Brain pericyte (primary cell): ENCODE measurements around the gene LDLRAD3.

Source experiments
- DNase-seq: peaks from one replicate; pipeline ENCODE4 v3.0.0-alpha.2; 2012; ENCODE audit warnings: low read depth, low spot score

The LDLRAD3 gene

GRCh38 chr11:36047344-36047743, 103.5 kb downstream of the LDLRAD3 start:
- DNase-seq = no peak

DNA sequence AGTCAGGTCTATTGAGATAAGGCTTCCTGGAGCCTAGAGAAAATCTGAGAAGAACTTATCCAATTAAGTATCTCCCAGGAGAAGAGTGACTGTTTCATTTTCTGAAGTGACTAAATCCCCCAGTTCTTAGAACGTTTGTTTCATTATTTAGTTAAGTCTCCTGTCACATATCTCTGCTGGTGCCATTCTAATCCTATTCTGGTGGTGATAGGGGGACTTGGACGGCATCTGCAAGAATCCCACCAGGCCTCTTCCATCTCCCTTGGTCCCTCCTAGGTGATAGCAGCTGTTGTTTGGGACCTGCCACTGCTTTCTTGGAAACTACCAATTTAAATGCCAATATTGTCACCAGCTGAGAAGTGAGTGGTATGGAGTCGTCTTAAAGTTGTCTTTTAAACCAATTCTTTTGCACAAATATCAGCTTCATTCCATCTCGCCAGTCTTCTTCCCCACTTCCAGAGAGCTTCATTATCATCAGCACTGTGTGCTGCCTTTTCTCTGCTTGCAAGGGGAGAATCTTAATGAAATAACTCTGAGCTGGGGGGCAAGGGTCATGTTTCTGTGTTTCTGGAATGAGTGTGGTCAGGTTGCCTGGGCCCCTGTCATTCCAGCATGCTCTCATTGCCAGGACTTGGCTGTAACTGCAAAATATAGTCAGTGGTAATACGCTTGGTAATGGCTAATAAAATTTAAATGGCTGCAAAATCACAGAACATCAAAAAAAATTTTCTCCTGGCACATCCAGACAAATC, 104.8 kb downstream of the LDLRAD3 start:
- DNase-seq = no peak

DNA sequence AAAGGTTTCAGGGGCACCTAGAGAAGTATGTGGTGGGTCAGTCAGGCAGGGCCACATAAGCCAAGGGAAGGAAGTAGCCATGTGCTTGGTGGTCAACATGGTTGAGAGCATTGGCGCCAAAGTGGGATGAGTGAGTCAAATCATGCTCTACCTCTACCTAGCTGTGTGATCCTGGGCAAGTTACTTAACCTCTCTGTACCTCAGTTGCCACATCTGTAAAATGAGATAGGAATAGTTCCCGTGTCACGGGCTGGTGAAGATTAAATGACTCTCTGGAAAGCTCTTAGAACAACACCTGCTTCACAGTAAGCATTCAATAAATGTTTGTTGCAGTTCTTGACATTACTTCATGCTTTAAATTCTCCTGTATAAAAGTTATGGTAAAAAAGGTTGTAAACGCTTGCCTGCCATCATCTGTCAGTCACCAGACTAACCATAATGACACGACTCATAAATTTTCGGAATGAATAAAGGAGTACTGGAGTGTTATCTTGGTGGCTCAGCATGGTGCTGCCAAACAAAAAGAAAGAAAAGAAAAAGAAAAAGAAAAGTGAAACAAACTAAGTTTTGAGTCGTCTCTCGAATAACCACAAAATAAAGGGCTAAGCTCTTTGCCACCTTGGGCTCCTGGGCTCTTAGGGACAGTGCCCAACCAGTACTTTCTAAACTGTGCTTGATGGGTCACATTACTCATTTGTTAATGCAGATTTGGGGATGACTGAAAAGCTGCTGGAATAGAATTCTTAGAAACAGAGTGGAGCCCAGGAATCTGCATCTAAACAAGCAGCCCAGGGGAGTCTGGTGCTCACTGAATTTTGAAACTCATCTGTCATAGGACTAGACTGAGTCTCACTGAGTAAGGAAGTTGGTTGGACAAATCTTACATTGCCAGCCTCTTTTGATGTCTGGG, 107.6 kb downstream of the LDLRAD3 start:
- DNase-seq = no peak

GRCh38 chr11:36053281-36053680, 109.4 kb downstream of the LDLRAD3 start:
- DNase-seq = no peak

DNA sequence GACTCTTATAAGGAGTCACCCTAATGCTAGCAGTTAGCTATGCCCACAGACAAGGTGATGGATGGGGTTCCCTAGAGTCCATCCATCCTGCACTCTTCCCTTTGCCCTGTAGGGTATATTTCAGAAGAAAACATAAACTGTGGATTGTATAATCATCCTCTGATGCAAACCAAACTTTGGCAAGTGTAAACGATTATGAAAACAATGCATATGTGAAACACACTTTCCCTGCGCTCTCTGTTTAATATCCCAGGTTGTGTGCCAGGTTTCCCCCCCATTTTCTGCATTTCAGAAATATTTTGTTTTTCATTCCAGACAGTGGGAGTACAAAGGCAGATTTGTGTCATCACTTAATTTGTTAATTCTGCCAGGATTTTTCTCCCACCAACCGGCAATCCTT, 110.0 kb downstream of the LDLRAD3 start:
- DNase-seq = no peak

DNA sequence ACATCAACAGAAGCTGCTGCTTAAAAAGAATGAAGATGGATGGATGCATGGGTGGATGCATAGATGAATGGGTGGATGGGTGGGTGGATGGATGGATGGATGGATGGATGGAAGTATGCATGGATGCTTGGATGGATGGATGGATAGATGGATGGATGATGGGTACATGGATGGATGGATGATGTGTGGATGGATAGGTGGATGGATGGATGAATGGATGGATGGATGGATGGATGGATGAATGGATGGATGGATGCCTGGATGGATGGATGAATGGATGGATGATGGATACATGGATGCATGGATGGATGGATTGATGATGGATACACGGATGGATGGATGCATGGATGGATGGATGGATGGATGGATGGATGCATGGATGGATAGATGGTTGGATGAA, 110.8 kb downstream of the LDLRAD3 start:
- DNase-seq = no peak

GRCh38 chr11:36056160-36056751, 112.4 kb downstream of the LDLRAD3 start:
- DNase-seq = no peak

- DNase-seq = no peak
Measured at GRCh38 chr11:36057379-36058042, 113.6 kb downstream of the LDLRAD3 start.

DNA sequence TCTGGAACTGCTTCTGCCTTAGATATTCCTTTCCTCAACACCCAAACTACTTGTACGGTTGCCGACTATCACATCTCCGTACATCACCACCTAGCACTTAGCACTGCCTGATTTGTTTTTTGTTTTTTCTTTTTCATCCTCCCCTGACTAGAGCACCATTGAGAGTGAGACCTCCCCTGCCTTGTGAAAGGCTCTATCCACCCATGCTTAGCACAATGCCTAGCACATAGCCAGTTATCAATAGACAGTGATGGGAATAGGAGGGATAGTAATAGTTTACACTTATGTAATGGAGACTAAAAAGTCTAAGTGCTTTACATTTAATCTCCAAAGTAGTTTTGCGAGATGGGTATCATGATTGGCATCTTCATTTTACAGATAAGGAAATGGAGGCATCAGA, 115.8 kb downstream of the LDLRAD3 start:
- no peak for DNase-seq

- no peak for DNase-seq
Measured at GRCh38 chr11:36060926-36061325, 117.1 kb downstream of the LDLRAD3 start.

DNA sequence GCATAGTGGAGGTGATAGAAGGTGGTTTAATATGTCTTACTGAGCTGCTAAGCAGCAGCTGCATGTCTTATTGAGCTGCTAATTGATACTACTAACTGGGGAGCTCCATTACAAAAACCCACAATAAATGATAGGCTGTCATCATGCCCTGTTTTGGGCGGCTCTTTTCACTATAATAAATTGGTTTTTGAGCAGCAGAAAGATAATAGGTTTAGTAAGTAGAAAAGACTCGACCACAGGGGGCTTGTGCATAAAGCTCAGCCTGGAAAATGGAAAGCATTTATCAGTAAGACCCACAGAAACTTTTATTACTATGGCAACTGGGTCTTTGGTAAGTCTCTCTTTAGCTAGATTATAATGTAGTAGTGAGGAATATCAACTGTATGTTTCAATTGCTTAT, 117.6 kb downstream of the LDLRAD3 start:
- no peak for DNase-seq

GRCh38 chr11:36062796-36063365, 119.0 kb downstream of the LDLRAD3 start:
- no peak for DNase-seq

DNA sequence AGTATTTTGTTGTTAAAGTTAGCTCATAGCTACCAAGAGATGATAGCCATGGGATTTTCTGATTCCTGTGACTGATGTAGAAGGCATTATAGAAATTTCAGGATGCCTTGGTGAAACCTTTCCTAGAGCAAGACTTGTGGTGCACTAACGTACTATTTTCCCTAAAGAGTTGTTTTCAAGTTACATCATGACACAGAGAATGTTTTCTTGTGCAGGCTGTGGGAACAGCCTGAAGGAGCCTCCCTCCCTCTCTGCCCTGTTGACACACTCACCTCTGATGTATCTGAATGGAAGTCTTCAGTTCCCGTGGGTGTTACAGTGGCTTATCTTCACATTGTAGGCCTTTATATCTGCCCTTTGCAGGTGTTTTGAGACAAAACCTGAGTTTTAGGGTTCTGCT, 121.6 kb downstream of the LDLRAD3 start:
- DNase-seq = no peak

DNA sequence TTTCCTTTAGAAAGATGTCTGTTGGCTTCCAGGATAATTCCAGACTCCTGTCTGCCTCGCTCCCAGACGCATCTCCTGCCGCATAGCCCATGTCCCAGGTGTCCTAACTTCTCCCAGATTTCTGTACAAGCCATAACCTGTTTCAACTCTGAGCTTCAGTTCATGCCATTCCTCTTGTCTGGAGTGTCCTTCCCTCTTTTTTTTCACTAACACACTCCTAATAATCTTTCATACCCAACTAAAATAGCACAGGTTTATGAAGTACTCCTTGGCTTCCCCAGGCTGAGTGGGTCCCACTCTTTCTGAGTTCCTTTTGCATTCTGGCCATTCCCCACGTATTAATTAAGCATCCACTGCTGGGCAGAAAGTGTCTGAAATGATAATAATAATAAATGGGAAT, 123.0 kb downstream of the LDLRAD3 start:
- no peak for DNase-seq

DNA sequence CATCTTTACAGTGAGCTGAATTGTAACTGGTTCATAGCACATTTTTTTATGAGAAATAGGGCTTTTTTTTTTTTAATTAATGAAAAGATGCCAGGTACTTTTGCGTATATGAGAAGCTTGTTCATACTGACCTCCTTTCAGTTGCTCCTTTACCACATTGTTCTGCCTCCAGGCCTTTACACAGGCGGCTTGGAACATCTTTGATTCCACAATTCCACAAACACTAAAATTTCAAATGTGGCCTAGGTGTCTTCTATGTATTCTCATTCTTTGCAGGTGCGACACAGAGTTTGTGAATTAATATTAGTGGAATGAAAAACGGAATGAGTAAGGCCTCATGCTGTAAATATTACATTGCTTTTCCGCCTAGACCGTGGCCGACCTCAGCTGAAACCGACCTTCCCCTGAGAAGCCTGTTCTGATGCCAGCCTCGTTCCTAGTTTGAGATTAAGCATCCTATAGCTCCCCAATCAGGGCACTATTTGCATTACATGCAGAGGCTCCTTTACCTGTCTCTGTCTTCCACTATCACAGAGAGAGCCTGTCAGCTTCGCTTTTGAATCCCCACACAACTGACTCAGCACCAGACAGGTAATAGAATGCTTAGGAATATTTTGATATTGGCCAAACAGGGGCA, 125.8 kb downstream of the LDLRAD3 start:
- no peak for DNase-seq

DNA sequence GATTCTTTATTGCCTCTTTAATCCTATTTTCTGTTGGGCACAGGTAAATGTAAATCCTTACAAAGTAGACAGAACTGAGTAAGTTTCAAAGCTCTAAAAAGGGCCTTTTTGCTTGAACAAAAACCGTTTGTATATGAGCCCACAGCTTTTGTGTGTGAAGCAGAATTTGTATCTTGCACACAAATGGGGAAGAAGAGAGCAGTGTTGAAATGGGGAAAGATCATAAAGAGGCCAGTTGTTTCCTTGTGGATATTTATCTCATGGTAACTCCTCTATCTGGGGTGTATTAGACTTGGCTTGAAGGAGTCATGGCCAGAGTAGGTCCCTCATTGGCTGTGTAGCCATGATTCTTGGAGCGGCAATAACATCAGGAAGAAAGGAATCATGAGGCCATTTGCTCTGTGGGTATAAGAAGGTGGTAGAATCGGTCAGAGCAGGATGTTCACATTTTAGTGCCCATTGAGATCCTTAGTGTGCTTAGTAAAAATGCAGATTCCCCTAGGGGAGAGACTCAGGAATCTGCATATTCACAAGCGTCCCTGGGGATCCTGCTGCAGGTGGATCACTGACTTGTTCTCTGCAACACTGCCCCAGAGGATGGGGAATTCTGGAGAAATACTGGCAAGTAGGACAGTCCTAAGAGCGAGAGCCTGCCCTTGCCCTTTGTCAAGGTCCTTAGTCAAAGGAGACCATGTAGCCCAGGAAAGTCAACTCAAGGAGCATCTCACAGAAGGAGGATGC, 126.5 kb downstream of the LDLRAD3 start:
- no peak for DNase-seq

GRCh38 chr11:36070954-36071330, 127.1 kb downstream of the LDLRAD3 start:
- no peak for DNase-seq

GRCh38 chr11:36071917-36072500, 128.1 kb downstream of the LDLRAD3 start:
- no peak for DNase-seq

DNA sequence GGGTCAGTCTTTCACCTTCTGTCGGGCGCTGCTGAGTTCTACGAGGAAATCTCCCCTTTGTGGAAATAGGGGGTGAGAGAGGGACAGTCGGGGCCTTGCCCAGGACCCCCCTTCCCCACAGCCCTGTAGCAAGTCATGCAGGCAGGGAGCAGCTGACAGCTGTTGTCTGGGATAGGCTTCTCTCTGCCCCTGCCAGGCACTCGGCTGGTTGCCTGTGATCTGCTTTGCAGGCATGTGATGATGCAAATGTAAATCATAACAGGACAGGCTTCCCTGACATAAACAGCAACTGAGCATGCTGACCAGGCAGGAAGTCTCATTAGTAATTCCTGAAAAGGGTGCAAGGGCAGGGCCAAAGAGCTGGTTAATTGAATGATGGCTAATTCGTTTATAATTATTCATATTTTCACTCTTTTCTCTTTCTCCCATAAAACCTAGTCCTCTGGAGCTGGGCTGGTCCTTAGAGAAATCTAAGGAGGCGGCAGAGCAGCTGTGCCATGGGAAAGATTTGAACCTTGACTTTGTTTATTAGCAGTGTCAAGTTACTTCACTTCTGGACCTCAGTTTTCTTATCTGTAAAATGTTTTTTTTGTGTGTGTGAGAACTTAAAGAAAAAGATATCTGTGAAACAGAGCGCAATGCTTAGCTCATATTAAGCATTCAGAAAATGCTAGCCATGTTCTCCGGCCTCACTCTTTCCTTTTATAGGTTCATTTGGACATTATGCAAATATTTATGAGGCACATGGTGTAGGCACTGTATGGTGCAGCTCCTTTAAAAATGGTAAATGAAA, 129.7 kb downstream of the LDLRAD3 start:
- DNase-seq = peak; percentile 72
